Stimulated activated CD4-positive, alpha-beta T cell treated with anti-CD3 and anti-CD28 coated beads, Interleukin-1b, Interleukin-23, amount 100 ng/mL, for 4 hours (primary cell): Measurements from ENCODE around the gene DUSP22.

Experiments
- DNase-seq, 2 donors: peaks; one replicate each; pipeline ENCODE4 v3.0.0-alpha.2; 2020; ENCODE audit warnings: low read depth in 2 of 2

The DUSP22 gene

GRCh38 chr6:308768-309167, 16.5 kb downstream of the DUSP22 start:
- no peak for DNase-seq

- DNase-seq: no peak
These were observed 17.7 kb downstream of the DUSP22 start for GRCh38 chr6:309947-310346.

- no peak for DNase-seq
These were observed 18.4 kb downstream of the DUSP22 start for GRCh38 chr6:310671-311070.

- DNase-seq: peak in 1 of 2 donors; percentile 12
These were observed 19.5 kb downstream of the DUSP22 start for GRCh38 chr6:311679-312220.

- no peak for DNase-seq
These were observed 20.8 kb downstream of the DUSP22 start for GRCh38 chr6:313087-313486.

- no peak for DNase-seq
These were observed 21.6 kb downstream of the DUSP22 start for GRCh38 chr6:313917-314316.

- DNase-seq: no peak
These were observed 22.1 kb downstream of the DUSP22 start for GRCh38 chr6:314377-314776.

GRCh38 chr6:315226-315625, 22.9 kb downstream of the DUSP22 start:
- DNase-seq: no peak

- no peak for DNase-seq
These were observed 23.9 kb downstream of the DUSP22 start for GRCh38 chr6:315921-316752.

- DNase-seq: no peak
These were observed 24.4 kb downstream of the DUSP22 start for GRCh38 chr6:316753-317038.

GRCh38 chr6:317060-317447, 24.8 kb downstream of the DUSP22 start:
- DNase-seq: no peak

- no peak for DNase-seq
These were observed 25.3 kb downstream of the DUSP22 start for GRCh38 chr6:317448-318144.

- DNase-seq: no peak
These were observed 26.1 kb downstream of the DUSP22 start for GRCh38 chr6:318243-318890.

GRCh38 chr6:319177-320131, 27.2 kb downstream of the DUSP22 start:
- DNase-seq: no peak

GRCh38 chr6:320351-321157, 28.3 kb downstream of the DUSP22 start:
- DNase-seq: no peak

GRCh38 chr6:321158-321438, 28.8 kb downstream of the DUSP22 start:
- DNase-seq: no peak

- DNase-seq: no peak
These were observed 29.4 kb downstream of the DUSP22 start for GRCh38 chr6:321536-322258.

- DNase-seq: no peak
These were observed 30.1 kb downstream of the DUSP22 start for GRCh38 chr6:322259-322930.

- DNase-seq: no peak
These were observed 30.8 kb downstream of the DUSP22 start for GRCh38 chr6:322940-323729.
